ENCODE data around the gene ZDHHC19.

ZDHHC19 gene

DNA sequence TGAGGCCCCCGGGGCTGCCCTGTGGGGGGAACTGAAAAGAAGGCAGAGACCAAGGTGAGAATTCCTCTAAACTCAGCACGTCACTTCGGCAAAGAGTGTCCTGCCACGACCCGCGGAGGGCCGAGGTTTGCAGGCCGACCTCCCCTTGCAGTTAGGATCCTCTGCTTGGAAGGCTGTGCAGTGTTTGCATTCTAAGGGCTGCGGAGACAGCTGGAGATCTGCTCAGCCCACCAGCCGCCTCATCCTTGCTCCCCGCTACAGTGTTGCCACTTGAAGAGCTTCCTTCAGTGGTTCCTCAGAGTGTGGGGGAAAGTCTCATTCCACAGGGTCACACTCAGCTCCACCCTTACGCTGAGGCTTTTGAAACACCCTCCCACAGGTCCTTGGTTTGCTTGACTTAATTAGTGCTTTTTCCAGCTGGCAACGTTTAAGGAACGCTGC, 15.9 kb upstream of the ZDHHC19 start:
- TF ChIP-seq, protein P1, sequence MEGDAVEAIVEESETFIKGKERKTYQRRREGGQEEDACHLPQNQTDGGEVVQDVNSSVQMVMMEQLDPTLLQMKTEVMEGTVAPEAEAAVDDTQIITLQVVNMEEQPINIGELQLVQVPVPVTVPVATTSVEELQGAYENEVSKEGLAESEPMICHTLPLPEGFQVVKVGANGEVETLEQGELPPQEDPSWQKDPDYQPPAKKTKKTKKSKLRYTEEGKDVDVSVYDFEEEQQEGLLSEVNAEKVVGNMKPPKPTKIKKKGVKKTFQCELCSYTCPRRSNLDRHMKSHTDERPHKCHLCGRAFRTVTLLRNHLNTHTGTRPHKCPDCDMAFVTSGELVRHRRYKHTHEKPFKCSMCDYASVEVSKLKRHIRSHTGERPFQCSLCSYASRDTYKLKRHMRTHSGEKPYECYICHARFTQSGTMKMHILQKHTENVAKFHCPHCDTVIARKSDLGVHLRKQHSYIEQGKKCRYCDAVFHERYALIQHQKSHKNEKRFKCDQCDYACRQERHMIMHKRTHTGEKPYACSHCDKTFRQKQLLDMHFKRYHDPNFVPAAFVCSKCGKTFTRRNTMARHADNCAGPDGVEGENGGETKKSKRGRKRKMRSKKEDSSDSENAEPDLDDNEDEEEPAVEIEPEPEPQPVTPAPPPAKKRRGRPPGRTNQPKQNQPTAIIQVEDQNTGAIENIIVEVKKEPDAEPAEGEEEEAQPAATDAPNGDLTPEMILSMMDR (IDR thresholded peaks at IDR 0.05; ENCODE audit: low read length): no peak
- TF ChIP-seq EZH2 (optimal IDR thresholded peaks at IDR 0.05; ENCODE audit: low read depth, low read length): no peak
- no peak for TF ChIP-seq EZH2phosphoT487 (IDR thresholded peaks at IDR 0.05; ENCODE audit: low read length)
- DNase-seq: no peak
- no peak overlapping the region for H3K27ac ChIP-seq (ENCODE audit: low read length)

GRCh38 chr3:196225763-196226364, 14.7 kb upstream of the ZDHHC19 start:
- Histone ChIP-seq H3K4me3 (ENCODE audit: low read length) (no peak overlapping the region), H2AFZ (ENCODE audit: low read length) (no peak overlapping the region), H3K79me2 (ENCODE audit: low read length) (no peaks in the 10 kb centered on the region), H3F3A (ENCODE audit: insufficient read depth, low read length) (no peaks in the 10 kb centered on the region), H3K4me1 (ENCODE audit: low read length) (no peaks in the 10 kb centered on the region), H3K9me3 (replicated peaks; ENCODE audit: insufficient read depth, low read length) (no peaks in the 10 kb centered on the region), H4K20me1 (ENCODE audit: insufficient read depth, low read length) (no peaks in the 10 kb centered on the region), H3K4me2 (ENCODE audit: low read depth, low read length) (no peak overlapping the region), H3K27me3 (replicated peaks; ENCODE audit: insufficient read depth, low read length) (no peaks in the 10 kb centered on the region), H3K36me3 (replicated peaks; ENCODE audit: insufficient read depth, low read length) (no peaks in the 10 kb centered on the region), H3K9me2 (replicated peaks; ENCODE audit: insufficient read depth, low read length) (no peaks in the 10 kb centered on the region), H3K9ac (ENCODE audit: low read length) (no peak overlapping the region), H3K27ac (ENCODE audit: low read length) (no peak overlapping the region)
- TF ChIP-seq EZH2 (optimal IDR thresholded peaks at IDR 0.05; ENCODE audit: low read depth, low read length) (no peak), EZH2phosphoT487 (IDR thresholded peaks at IDR 0.05; ENCODE audit: low read length) (no peak)
- TF ChIP-seq, protein P1 (IDR thresholded peaks at IDR 0.05; ENCODE audit: low read length): no peak
- no peak for DNase-seq

More for the DNA sequence above, 15.9 kb upstream of the ZDHHC19 start:
- Histone ChIP-seq H3K9me3 (replicated peaks; ENCODE audit: insufficient read depth, low read length) (no peaks in the 10 kb centered on the region), H3K9me2 (replicated peaks; ENCODE audit: insufficient read depth, low read length) (no peaks in the 10 kb centered on the region), H3K9ac (ENCODE audit: low read length) (no peak overlapping the region), H4K20me1 (ENCODE audit: insufficient read depth, low read length) (no peaks in the 10 kb centered on the region), H3F3A (ENCODE audit: insufficient read depth, low read length) (no peaks in the 10 kb centered on the region), H3K4me1 (ENCODE audit: low read length) (no peaks in the 10 kb centered on the region), H3K79me2 (ENCODE audit: low read length) (no peaks in the 10 kb centered on the region), H3K27me3 (replicated peaks; ENCODE audit: insufficient read depth, low read length) (no peaks in the 10 kb centered on the region), H3K4me2 (ENCODE audit: low read depth, low read length) (no peak overlapping the region), H3K36me3 (replicated peaks; ENCODE audit: insufficient read depth, low read length) (no peaks in the 10 kb centered on the region), H2AFZ (ENCODE audit: low read length) (no peak overlapping the region), H3K4me3 (ENCODE audit: low read length) (no peak overlapping the region)

- H3K9me2 ChIP-seq (replicated peaks; ENCODE audit: insufficient read depth, low read length): no peaks in the 10 kb centered on the region
- no peak for DNase-seq
- no peaks in the 10 kb centered on the region for H3K27me3 ChIP-seq (replicated peaks; ENCODE audit: insufficient read depth, low read length)
- no peak overlapping the region for H3K4me3 ChIP-seq (ENCODE audit: low read length)
- H3K27ac ChIP-seq (ENCODE audit: low read length): no peak overlapping the region
- no peak overlapping the region for H3K9ac ChIP-seq (ENCODE audit: low read length)
- no peaks in the 10 kb centered on the region for H3F3A ChIP-seq (ENCODE audit: insufficient read depth, low read length)
- no peaks in the 10 kb centered on the region for H3K9me3 ChIP-seq (replicated peaks; ENCODE audit: insufficient read depth, low read length)
- TF ChIP-seq EZH2phosphoT487 (IDR thresholded peaks at IDR 0.05; ENCODE audit: low read length) (no peak), EZH2 (optimal IDR thresholded peaks at IDR 0.05; ENCODE audit: low read depth, low read length) (no peak)
- TF ChIP-seq, protein P1 (IDR thresholded peaks at IDR 0.05; ENCODE audit: low read length): no peak
- H3K4me1 ChIP-seq (ENCODE audit: low read length): no peaks in the 10 kb centered on the region
- no peak overlapping the region for H2AFZ ChIP-seq (ENCODE audit: low read length)
- H4K20me1 ChIP-seq (ENCODE audit: insufficient read depth, low read length): no peaks in the 10 kb centered on the region
- no peak overlapping the region for H3K4me2 ChIP-seq (ENCODE audit: low read depth, low read length)
- H3K36me3 ChIP-seq (replicated peaks; ENCODE audit: insufficient read depth, low read length): no peaks in the 10 kb centered on the region
- H3K79me2 ChIP-seq (ENCODE audit: low read length): no peaks in the 10 kb centered on the region
These were observed 13.9 kb upstream of the ZDHHC19 start for GRCh38 chr3:196225086-196225485.
